H9 (cell line): Measurements from ENCODE around the gene MAJIN. TPM values are rescaled to one million over a fixed set of nuclear protein-coding genes. Genes with fewer than 3 reads are reported as not detected.

Experiments used
- DNase-seq: peaks from one replicate; pipeline ENCODE4 v3.0.0-alpha.2; 2017
- H2AFZ ChIP-seq: one replicate; pipeline ENCODE4 v1.6.1; 2013; ENCODE audit warnings: mild to moderate bottlenecking, low read length, control low read depth, moderate library complexity
- H2AK5ac ChIP-seq: 2 replicates; pipeline ENCODE4 v1.6.1; 2013; ENCODE audit warnings: low read length, control low read depth, mixed read lengths; ENCODE audit not compliant: insufficient read length
- H2BK120ac ChIP-seq: one replicate; pipeline ENCODE4 v1.6.1; 2013; ENCODE audit warnings: low read depth, mild to moderate bottlenecking, low read length, control low read depth, inconsistent platforms; ENCODE audit not compliant: poor library complexity, severe bottlenecking
- H2BK12ac ChIP-seq: 2 replicates; pipeline ENCODE4 v1.6.1; 2013; ENCODE audit warnings: low read length, control low read depth, mixed read lengths, low read depth; ENCODE audit not compliant: insufficient read length
- H2BK15ac ChIP-seq: 2 replicates; pipeline ENCODE4 v1.6.1; 2013; ENCODE audit warnings: low read depth, low read length, control low read depth
- H2BK20ac ChIP-seq: one replicate; pipeline ENCODE4 v1.6.1; 2013; ENCODE audit warnings: low read depth, mild to moderate bottlenecking, low read length, control low read depth, inconsistent platforms; ENCODE audit not compliant: poor library complexity, severe bottlenecking
- H2BK5ac ChIP-seq: 2 replicates; pipeline ENCODE4 v1.6.1; 2013; ENCODE audit warnings: low read length, control low read depth, mixed read lengths; ENCODE audit not compliant: insufficient read length
- H3K14ac ChIP-seq: 2 replicates; pipeline ENCODE4 v1.6.1; 2013; ENCODE audit warnings: low read length, control low read depth; ENCODE audit not compliant: insufficient read depth
- H3K18ac ChIP-seq: 2 replicates; pipeline ENCODE4 v1.6.1; 2013; ENCODE audit warnings: low read depth, mild to moderate bottlenecking, mixed read lengths, low read length, control low read depth; ENCODE audit not compliant: insufficient read length
- H3K23ac ChIP-seq: 2 replicates; pipeline ENCODE4 v1.6.1; 2013; ENCODE audit warnings: low read length, control low read depth, mixed read lengths, low read depth; ENCODE audit not compliant: insufficient read length
- H3K23me2 ChIP-seq: 2 replicates; pipeline ENCODE4 v1.6.1; 2013; ENCODE audit warnings: low read depth, mild to moderate bottlenecking, mixed read lengths, low read length, control low read depth; ENCODE audit not compliant: insufficient read length, poor library complexity, severe bottlenecking
- H3K27ac ChIP-seq: 2 replicates; pipeline ENCODE4 v1.5.1; 2013; ENCODE audit warnings: low read length, control low read depth, mixed read lengths, low read depth; ENCODE audit not compliant: insufficient read length
- H3K27me3 ChIP-seq: 2 replicates; pipeline ENCODE4 v1.6.1; 2013; ENCODE audit warnings: low read length, control low read depth, inconsistent platforms; ENCODE audit not compliant: insufficient read depth
- H3K4ac ChIP-seq: 2 replicates; pipeline ENCODE4 v1.6.1; 2013; ENCODE audit warnings: low read depth, mild to moderate bottlenecking, control low read depth, inconsistent platforms, low read length, moderate library complexity
- H3K4me1 ChIP-seq: 2 replicates; pipeline ENCODE4 v1.6.1; 2013; ENCODE audit warnings: low read length, control low read depth, inconsistent platforms; ENCODE audit not compliant: insufficient read depth
- H3K4me2 ChIP-seq: 2 replicates; pipeline ENCODE4 v1.6.1; 2013; ENCODE audit warnings: low read length, control low read depth, mixed read lengths; ENCODE audit not compliant: insufficient read length, insufficient read depth
- H3K56ac ChIP-seq: 2 replicates; pipeline ENCODE4 v1.6.1; 2013; ENCODE audit warnings: low read depth, mild to moderate bottlenecking, mixed read lengths, low read length, control low read depth; ENCODE audit not compliant: insufficient read length
- H3K79me1 ChIP-seq: 2 replicates; pipeline ENCODE4 v1.6.1; 2013; ENCODE audit warnings: low read depth, mild to moderate bottlenecking, moderate library complexity, low read length, control low read depth, inconsistent platforms; ENCODE audit not compliant: insufficient read depth, poor library complexity, severe bottlenecking
- H3K79me2 ChIP-seq: 2 replicates; pipeline ENCODE4 v1.6.1; 2013; ENCODE audit warnings: low read length, control low read depth, inconsistent platforms; ENCODE audit not compliant: insufficient read depth
- H3K9ac ChIP-seq: 2 replicates; pipeline ENCODE4 v1.6.1; 2013; ENCODE audit warnings: low read length, control low read depth, mixed read lengths; ENCODE audit not compliant: insufficient read length; ENCODE audit errors: extremely low read depth
- H3K9me3 ChIP-seq: one replicate; pipeline ENCODE4 v1.6.1; 2013; ENCODE audit warnings: low read depth, low read length, inconsistent platforms; ENCODE audit not compliant: control insufficient read depth
- H3T11ph ChIP-seq: one replicate; pipeline ENCODE4 v1.6.1; 2013; ENCODE audit warnings: mild to moderate bottlenecking, low read length, control low read depth, inconsistent platforms
- H4K20me1 ChIP-seq: one replicate; pipeline ENCODE4 v1.6.1; 2013; ENCODE audit not compliant: control insufficient read depth, insufficient read length, insufficient read depth
- H4K5ac ChIP-seq: 2 replicates; pipeline ENCODE4 v1.6.1; 2013; ENCODE audit warnings: low read depth, mild to moderate bottlenecking, mixed read lengths, low read length, control low read depth; ENCODE audit not compliant: insufficient read length
- H4K8ac ChIP-seq: replicated peaks from 2 replicates; pipeline ENCODE4 v1.6.1; 2013; ENCODE audit warnings: low read length, control low read depth, mixed read lengths, low read depth; ENCODE audit not compliant: insufficient read length
- H4K91ac ChIP-seq: 2 replicates; pipeline ENCODE4 v1.6.1; 2013; ENCODE audit warnings: low read depth, mild to moderate bottlenecking, moderate library complexity, mixed read lengths, low read length, control low read depth; ENCODE audit not compliant: insufficient read length
- H3K27ac Mint-ChIP-seq, 3 experiments: 2 replicates in 2 of 3; 3 replicates in 1 of 3; pipeline ENCODE4 v1.8.0; 2020 to 2021; ENCODE audit warnings: mixed read lengths in 3 of 3, mild to moderate bottlenecking in 1 of 3, moderate library complexity in 1 of 3
- H3K27me3 Mint-ChIP-seq: 2 replicates; pipeline ENCODE4 v1.8.0; 2021; ENCODE audit warnings: low read depth, mild to moderate bottlenecking, moderate library complexity, mixed read lengths
- H3K36me3 Mint-ChIP-seq, 3 experiments: 2 replicates in 2 of 3; 3 replicates in 1 of 3; pipeline ENCODE4 v1.8.0; 2020 to 2021; ENCODE audit warnings: low read depth in 3 of 3, mixed read lengths in 3 of 3; ENCODE audit not compliant: insufficient read depth in 1 of 3
- H3K4me1 Mint-ChIP-seq, 2 experiments: 2 replicates each; pipeline ENCODE4 v1.8.0; 2020; ENCODE audit warnings: mixed read lengths in 2 of 2
- H3K4me3 Mint-ChIP-seq, 2 experiments: 2 replicates in 1 of 2; 3 replicates in 1 of 2; pipeline ENCODE4 v1.8.0; 2020 to 2021; ENCODE audit warnings: mild to moderate bottlenecking in 2 of 2, mixed read lengths in 2 of 2, moderate library complexity in 1 of 2
- H3K9me3 Mint-ChIP-seq, 2 experiments: 2 replicates in 1 of 2; 3 replicates in 1 of 2; pipeline ENCODE4 v1.8.0; 2020; ENCODE audit warnings: mild to moderate bottlenecking in 2 of 2, mixed read lengths in 2 of 2, moderate library complexity in 1 of 2
- CTCF ChIP-seq: fragments of 200-600 bp; sonication (generic); conservative IDR thresholded peaks from 3 replicates; pipeline ENCODE4 v1.8.0; 2021; ENCODE audit warnings: antibody characterized with exemption, mild to moderate bottlenecking
- WGBS: extraction: QIAGEN DNeasy Blood & Tissue Kit; methylation state at CpG from one replicate; pipeline ENCODE4 v1.1.7; 2013; ENCODE audit warnings: missing lambda C conversion rate, low lambda C conversion rate, mixed read lengths; ENCODE audit not compliant: insufficient read length; ENCODE audit errors: extremely low coverage; 5-methylcytosine and 5-hydroxymethylcytosine counted together
- total RNA-seq: library from RNA; stranded (reverse); gene quantifications from 2 replicates; pipeline ENCODE4 v1.2.1, GENCODE V29; 2021

The MAJIN gene
- total RNA-seq, 1 experiment from 2014 or later, result not detected

- no peaks in the 10 kb centered on the region for H3K36me3 Mint-ChIP-seq
- no peaks in the 10 kb centered on the region for H3K27me3 Mint-ChIP-seq
- H3K9me3 Mint-ChIP-seq, result no peaks in the 10 kb centered on the region
- Histone ChIP-seq H3K9me3 (no peaks in the 10 kb centered on the region), H3K4me1 (no peaks in the 10 kb centered on the region), H4K5ac (no peak overlapping the region), H2AFZ (no peak overlapping the region), H3T11ph (no peak overlapping the region), H2BK15ac (no peak overlapping the region), H3K9ac (no peak overlapping the region), H3K4ac (no peak overlapping the region), H3K27ac (no peak overlapping the region), H3K18ac (no peak overlapping the region), H3K79me2 (no peaks in the 10 kb centered on the region), H2BK12ac (no peak overlapping the region), H4K20me1 (no peaks in the 10 kb centered on the region), H3K27me3 (no peaks in the 10 kb centered on the region), H2BK5ac (no peak overlapping the region), H3K4me2 (no peak overlapping the region), H3K79me1 (no peaks in the 10 kb centered on the region), H3K23me2 (peaks cover 12% of the 10 kb centered on the region), H2BK120ac (no peak overlapping the region), H3K23ac (no peak overlapping the region), H4K8ac (no peak overlapping the region), H2AK5ac (no peak overlapping the region), H4K91ac (no peak overlapping the region), H3K14ac (no peak overlapping the region), H2BK20ac (no peak overlapping the region), H3K56ac (no peak overlapping the region)
- H3K4me1 Mint-ChIP-seq, result peaks cover 21 to 29% of the 10 kb centered on the region in 2 experiments
- no peak for DNase-seq
- no peak overlapping the region; a peak in 1 of 5 replicates for H3K4me3 Mint-ChIP-seq
- TF ChIP-seq CTCF, result no peak
- no peak overlapping the region for H3K27ac Mint-ChIP-seq
- WGBS, result no CpG with 5 or more reads among the region's 8 CpGs
These were observed 52.3 kb downstream of the MAJIN start for GRCh38 chr11:64919627-64920026.
